ENCODE measurements around the gene PMF1.

- TF ChIP-seq ZFX (IDR thresholded peaks at IDR 0.05), result no peak
- TF ChIP-seq CTCF (conservative IDR thresholded peaks at IDR 0.05), result no peak
Measured at GRCh38 chr1:156283521-156283920, 70.7 kb downstream of the PMF1 start.
